Measurements from ENCODE around the gene ST14.

- TF ChIP-seq, protein P1, sequence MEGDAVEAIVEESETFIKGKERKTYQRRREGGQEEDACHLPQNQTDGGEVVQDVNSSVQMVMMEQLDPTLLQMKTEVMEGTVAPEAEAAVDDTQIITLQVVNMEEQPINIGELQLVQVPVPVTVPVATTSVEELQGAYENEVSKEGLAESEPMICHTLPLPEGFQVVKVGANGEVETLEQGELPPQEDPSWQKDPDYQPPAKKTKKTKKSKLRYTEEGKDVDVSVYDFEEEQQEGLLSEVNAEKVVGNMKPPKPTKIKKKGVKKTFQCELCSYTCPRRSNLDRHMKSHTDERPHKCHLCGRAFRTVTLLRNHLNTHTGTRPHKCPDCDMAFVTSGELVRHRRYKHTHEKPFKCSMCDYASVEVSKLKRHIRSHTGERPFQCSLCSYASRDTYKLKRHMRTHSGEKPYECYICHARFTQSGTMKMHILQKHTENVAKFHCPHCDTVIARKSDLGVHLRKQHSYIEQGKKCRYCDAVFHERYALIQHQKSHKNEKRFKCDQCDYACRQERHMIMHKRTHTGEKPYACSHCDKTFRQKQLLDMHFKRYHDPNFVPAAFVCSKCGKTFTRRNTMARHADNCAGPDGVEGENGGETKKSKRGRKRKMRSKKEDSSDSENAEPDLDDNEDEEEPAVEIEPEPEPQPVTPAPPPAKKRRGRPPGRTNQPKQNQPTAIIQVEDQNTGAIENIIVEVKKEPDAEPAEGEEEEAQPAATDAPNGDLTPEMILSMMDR (optimal IDR thresholded peaks at IDR 0.05 in 1 of 3, IDR thresholded peaks at IDR 0.05 in 1 of 3, conservative IDR thresholded peaks at IDR 0.05 in 1 of 3; ENCODE audit: extremely low read depth in 1 of 3, insufficient read depth in 2 of 3, low read length in 3 of 3): no peak
- TF ChIP-seq EZH2 (IDR thresholded peaks at IDR 0.05; ENCODE audit: low read length): no peak
Measured at GRCh38 chr11:130212431-130212961, 52.9 kb downstream of the ST14 start.

Measured in keratinocyte (primary cell).